ENCODE data around the gene SUGCT.

Gene SUGCT

DNA sequence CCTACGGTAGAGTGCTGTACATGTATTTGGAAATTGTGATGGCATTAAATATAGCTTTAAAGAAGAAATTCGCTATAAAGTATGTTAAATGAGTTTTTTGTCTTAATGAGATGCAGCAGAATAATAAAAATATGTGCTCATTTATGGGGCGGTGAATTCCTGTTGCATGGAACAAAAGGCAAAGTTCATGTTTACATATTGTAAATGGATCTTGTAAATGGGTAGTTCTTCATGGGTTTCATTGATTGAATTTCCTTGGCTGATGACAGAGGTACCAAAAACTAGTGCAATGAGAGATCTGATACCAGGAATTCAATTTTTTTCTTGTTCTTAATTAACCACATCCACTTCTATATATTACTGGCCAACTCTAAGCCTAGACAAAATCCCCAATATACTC is 284.2 kb downstream of the SUGCT start:
- DNase-seq = no peak

DNA sequence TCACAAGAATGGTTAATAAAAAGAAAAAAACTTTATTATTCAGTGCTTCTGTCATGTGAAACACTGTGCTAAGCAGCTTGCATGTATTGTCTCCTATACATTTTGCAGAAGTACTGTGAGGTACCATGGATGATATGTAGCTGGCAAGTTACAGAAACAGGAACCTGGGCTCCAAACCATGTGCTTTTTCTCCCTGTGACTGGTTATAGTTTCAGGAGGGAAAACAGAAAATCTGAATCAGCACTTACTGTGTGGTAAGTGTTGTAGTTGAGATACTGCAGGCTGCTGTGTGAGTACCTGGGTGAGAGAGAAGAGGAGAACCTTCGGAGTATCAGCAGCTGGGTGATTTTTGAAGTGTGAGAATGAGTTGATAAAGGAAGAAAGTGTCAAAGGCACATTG is 285.0 kb downstream of the SUGCT start:
- no peak for DNase-seq

DNA sequence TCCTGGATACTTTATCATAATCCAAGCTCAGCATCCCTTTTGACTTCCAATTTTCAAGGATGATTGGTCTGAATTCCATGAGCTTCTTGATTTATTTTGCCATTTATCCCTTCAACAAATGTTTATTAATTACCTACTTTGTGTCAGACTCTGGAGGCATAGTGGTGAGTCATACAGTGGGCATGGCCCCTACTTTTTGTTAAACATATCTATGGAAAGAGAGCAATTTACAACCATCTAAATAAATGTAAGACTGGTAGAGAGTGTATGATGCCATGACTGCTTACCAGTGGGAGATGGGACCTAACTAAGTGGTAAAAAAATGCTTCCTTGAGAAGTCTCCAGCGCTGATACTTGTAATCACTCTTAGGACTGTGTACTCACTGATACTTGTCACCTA is 286.6 kb downstream of the SUGCT start:
- DNase-seq = no peak

DNA sequence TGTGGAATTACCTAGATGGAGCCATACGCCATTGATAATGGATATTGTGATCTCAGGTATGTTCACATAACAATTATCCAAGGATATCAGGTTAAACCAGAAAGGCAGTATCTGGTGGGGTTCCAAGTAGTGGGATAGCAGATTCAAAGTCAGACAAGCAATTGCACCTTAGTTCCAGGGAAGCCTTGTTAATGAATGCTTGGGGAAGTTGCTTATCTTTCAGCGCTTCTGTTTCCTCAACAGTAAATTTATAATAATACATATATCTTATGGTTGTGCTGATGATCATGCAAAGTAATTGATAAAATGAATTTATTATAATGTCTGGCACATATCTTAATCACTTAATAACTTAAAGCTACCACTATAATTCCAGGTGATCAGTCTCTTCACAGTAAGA is 290.9 kb downstream of the SUGCT start:
- no peak for DNase-seq

DNA sequence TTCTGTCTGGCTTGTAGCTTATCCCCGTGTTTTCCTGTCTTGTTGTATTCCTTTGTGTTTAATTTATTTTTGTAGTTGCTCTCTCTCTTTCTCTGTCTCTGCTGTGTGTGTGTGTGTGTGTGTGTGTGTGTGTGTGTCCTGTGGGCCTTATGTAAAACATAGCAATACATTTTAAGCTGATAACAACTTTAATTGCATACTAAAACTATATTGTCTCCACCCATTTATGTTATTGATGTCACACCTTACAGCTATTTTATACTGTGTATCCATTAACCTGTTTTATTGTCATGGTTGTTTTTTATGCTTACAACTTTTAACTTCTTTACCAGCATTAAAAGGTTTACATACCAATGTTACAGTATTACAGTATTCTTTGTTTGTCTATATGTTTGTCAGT is 293.6 kb downstream of the SUGCT start:
- no peak for DNase-seq

DNA sequence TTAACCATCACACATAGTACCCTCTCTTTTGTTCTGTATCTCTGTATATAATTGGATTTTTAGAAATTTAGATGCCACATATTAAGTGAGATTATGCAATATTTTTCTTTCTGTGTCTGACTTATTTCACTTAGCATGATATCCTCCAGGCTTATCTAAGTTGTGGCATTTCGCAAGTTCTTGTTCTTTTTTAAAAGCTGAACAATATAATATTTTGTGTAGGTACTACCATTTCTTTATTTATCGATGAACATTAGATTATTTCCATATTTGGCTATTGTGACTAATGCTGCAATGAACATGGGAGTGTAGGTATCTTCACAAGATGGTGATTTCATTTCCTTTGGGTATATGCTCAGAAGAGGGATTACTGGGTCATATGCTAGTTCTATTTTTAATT is 295.0 kb downstream of the SUGCT start:
- no peak for DNase-seq

DNA sequence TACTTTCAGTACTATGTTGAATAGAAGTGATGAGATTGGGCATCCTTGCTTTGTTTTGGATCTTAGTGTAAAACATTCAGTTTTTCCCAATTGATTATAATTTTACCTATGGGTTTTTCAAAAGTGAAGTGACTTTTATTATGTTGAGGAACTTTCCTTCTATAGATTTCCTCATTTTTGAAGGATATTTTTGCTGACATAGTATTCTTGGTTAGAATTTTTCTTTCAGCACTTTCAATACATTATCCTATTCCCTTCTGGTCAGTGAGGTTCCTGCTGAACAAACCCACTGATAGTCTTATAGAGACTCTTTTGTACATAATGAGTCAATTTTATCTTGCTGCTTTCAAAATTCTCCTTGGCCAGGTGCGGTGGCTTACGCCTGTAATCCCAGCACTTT is 297.2 kb downstream of the SUGCT start:
- no peak for DNase-seq

DNA sequence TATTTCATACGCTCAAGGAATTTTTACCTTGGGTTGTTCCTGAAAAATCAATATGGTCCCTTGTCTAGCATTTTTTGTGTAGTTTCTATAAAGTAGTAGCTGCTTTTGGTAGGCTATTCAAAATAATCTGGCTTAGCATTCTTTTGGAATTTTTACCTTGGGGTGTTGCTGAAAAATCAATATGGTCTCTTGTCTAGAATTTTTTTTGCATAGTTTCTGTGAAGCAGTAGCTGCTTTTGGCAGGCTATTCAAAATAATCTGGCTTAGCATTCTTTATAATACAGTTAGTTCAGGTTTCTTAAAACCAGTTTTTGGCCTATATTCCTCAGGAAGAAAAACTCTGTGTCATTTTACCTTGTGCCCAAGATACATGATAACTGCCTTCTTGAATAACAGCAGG is 301.9 kb downstream of the SUGCT start:
- DNase-seq = no peak

DNA sequence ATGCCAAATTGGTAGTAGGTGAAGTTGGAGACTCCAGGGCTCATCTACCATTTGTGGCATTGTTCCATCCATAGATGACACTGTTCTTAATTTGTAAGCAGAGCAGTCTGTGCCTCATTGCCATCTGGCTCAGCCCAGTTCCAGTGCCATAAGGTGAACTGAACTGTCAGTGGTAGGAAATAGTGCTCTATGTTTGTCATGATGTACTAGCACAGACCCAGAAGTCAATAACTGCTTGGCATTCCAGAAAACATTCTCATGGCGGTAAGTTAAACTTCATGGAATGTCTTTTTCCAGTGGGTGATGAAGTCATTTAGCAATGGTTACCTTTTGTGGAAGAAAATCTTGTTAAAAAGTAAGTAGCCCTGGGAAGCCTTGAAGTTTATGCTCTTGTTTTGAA is 302.7 kb downstream of the SUGCT start:
- no peak for DNase-seq

DNA sequence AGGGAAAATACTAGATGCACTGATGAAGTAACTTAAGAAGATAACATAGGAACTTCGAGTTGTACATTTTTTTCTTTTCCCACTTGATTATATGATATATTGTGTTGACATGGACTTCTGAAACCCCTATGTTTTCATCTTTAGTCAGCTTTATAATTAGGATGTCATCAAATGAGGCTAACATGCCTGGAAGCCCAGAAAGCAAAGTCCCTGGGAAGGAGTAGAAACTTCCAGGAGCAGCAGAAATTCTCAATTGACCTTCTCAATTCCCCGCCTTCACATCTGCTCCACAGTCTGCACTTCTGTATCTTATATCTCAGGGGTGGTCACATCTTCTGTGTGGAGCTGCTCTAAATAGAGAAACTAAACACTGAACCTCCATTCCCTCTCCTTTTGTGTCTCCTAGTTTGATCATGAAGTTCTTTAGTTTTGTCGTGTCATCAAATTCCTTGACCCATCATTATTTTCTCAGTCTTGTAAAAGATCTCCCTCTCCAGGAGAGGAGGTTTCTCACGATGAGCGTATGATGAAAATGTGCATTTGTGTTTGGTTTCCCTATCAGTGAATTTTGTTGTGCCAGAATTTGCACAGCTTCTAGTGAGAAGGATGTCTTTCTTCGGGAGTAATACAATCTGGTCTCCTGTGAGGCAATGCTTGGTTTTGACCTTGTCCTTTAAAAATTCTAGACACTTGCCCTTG is 303.3 kb downstream of the SUGCT start:
- no peak for DNase-seq

DNA sequence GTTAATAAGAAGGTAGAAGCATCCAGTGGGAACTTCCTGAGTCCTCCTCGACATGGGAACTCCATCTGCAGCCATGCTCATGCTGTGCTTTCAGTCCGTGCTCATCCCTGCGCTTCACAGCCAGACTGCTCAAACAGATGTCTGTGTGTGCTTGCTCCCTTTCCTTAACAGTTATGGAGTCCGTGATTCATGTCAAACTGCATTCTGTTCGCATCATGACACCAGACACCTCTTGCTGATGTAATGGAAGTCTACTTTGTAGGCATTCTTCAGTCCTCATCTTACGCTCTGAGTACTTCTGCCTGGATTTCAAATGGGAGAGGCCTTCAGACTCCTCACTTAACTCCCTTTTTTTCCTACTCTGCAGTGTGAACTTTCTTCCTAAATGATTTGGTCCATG is 304.9 kb downstream of the SUGCT start:
- no peak for DNase-seq

DNA sequence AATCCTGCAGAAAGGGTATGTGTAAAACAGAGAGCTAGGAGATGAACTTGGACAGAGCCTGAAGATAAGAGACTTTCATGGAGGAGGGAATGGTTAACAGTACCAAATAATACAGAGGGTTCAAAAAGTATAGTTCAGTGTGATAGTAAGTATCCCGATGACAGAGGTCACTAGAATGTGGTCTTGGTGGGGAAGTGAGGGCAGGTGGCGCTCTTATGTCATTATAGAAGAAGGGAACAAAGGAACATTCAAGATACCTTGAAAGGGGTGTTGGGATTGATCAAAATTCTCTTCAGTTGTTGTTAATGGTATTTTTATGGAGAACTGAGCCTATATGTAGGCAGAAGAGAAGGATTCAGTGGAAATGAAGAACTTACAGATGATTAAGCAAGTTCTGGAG is 312.5 kb downstream of the SUGCT start:
- no peak for DNase-seq

DNA sequence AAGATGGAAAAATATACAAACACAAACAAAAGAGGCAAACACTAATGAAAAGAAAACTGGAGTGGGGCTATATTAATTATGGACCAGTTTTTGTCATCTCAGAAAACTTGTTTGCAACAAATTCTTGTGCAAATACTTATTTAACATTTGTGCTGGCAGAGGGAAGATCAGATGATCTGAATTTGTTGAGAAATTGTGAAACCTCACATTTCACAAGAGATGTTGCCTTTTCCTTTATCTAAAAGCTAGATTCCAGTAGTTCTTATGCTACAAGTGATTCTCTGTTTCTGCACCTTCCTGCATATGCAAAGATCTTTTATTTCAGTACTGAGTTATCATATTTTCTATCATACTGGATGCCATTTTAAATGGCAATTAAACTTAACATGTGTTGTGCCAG is 320.7 kb downstream of the SUGCT start:
- no peak for DNase-seq

DNA sequence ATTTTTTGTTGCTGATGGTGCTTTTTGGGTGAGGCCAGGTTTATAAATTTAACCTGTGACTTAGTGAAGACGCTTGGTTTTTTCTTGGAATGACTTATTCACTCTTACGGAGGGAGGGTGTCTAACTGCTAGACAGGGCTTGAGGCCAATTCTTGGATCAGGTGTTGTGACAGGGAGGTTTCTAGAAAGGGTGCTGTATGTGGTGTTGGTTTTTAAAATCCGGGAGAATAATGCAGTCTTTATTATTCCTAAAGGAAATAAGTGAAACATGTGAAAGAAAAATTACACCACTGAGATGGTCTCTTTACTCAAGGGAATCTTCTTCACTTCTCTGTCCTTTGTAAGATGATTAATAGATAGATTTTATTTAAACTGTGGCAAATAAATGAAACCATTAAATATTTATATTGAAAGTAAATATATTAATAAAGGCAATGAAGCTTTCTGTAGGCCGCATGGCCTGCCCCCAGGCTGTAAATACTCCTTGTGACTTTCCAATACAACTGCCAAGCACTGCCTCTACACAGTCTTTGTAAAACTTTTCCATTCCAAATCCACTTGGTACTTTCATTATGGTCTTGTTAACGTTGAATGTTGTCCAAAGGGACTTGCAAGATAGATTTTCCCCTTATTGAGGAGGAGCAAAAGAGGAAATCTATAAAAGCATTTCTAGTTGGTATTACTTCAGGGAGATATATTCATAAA is 323.1 kb downstream of the SUGCT start:
- no peak for DNase-seq

DNA sequence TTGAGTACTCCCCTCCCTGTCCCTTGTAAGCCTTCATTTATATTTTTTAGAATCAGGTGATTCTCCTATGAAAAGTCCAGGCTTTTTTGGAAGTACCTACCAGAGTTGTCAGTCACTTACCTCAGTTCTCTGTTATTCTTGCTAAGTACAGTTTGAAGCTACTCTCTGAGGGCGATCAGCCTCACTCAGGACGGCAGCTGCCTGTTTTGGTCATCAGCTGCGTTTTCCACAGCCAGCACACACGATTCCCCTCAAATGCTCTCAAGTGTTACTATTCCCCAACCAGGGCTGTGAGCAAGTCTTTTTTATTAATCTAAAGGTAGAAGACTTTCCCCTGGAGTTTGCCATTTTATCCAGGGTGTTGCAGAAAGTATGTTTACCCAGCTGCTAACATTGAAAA is 328.6 kb downstream of the SUGCT start:
- DNase-seq = no peak

DNA sequence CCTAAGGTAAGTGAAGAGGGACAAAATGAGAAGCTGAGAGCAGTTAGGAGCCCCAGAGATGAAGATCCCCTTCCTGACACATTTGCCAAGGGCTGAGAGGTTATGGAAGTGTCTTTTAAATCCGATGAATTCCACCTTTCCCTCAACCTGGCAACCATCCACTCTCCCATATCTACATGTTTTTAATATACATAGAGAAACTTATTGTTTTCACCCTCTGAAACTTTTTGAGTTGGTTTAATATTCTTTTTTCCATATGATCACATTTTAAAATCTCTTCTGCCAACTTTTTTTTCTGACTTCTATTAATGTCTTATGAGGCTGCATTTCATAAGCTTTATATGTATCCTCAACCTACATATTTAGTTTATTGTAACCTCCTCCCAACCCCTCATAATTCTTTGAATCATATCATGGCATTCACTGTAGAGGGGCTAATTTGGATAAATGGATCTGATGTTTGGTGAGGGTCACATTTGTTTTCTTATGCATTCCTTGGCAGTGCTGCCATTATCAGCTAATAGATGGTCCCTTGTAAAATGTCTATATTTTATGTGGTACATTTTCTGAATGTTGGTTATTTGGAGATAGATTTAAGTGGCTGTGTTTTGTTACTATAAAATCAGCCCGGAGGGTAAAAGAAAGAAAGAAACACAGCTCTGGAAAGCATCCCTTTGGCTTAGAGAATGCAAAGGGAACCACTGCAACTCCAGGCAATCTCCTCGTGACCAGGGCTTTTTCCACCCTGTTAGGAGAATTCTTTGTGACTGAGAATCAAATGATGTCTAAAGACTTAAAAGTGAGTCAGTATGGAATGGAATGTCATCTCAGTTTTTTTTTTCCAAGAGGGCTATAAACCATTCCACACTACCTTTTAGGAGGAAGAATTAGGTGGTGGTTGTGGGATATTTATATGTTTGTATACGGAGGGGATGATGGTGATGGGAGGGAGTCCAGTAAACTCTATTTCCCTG is 334.4 kb downstream of the SUGCT start:
- DNase-seq = no peak

DNA sequence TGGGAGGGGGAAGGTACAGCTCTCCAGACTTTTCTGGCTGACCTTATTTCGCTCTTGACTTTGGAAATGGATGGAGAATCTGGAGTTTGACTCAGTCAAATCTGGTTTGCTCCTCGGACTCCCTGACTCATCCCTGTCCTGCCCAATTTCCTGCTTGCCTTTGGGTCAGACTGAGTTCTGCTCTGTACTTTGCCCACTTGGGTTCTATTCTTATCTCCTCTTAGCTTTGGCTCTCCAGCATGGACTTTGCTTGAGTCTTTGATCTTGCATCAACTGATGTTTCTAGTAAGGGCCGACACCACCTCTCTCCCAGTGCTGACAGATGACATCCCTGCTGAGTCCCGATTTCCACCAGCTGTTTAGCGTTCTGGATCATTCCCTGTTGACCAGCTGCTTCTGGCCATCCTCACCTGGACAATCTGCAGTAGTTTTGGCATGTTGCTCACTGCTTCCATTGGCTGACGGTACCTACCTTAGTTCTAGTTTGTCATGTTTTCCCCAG is 335.3 kb downstream of the SUGCT start:
- DNase-seq = no peak

DNA sequence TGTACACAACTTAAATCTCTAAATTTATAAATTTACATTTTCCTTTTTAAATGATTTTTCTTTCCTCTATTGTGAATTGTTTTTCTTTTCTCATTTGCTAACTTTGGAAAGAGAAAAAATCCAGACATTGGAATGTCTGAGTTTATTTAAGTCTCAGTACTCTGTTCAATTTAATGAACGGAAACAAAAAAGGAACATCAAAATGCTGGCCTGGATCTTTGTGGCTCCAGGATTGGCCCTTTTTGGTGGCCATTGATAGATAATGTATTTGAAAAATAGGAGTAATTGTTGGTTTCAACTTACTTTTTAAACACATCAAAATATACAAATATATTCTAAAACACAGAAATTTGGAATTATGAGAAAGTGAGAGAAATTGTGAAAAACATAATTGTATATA is 336.0 kb downstream of the SUGCT start:
- no peak for DNase-seq

DNA sequence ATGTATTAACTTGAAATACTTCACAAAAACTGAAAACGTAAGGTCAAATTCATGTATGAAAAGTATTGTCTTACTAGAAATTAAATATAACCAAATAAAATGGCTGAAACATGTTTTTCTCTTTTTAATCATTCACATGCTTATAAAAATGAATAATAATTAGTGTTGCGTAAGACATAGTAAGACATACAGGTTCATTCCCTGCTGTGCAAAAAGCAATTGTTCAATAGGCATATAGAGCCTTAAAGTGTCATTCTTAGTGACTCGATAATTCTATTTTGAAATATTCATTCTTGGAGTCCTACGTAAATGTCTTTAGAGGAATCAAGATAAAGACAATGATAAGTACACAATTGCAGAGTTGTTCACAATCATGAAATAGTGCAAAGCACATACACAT is 337.1 kb downstream of the SUGCT start:
- DNase-seq = no peak

DNA sequence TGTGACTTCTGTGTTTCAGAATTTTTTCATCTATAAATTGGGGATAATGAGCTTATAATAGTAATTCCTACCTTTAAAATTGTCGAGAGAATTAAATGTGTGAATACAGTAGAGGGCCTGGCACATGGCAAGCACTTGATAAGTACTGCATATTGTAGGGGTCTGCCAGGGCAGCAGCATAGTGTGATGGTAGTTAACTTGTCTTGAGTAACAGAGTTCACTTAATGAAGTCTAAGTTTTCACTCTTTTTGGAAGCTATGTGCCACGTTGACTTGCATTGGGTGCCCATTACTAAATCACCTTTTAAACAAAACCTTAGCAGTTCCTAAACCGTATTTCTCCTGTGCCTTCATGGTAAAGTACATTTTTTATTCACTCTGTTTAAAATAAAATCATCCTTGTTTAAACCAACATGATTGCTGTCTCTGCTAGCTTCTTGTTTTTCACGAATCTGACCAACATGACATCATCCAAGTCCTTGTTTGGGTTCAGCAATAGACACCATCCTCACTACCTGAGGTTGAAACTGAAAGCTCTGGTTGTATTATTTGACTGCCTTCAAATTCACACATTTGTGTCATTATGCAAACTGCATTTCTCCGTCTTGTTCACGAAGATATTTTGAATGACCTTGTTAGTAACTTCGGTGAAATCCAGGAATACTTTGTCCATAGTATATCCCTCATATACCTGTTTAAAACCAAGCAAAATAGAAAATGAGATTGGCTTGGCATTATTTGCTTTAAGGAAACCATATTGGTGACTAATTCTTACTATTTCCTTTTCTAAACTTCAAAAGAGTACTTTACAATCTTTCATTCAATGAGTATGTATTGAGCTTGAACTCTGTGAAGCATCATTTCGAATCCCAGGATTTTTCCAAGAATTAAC is 340.2 kb downstream of the SUGCT start:
- DNase-seq = no peak

DNA sequence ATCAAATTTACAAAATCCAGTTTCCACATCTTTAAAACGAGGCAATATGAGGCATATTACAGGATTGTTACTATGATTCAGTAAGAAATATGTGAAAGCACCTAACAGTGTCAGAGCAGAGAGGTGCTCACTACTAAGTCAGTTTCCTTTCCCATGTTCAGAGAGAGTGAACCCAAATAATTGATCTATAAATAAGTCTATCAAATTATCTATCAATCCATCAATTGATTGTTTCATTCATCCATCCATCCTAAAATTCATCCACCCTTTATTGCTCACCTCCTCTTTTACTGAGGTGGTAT is 340.8 kb downstream of the SUGCT start:
- no peak for DNase-seq

DNA sequence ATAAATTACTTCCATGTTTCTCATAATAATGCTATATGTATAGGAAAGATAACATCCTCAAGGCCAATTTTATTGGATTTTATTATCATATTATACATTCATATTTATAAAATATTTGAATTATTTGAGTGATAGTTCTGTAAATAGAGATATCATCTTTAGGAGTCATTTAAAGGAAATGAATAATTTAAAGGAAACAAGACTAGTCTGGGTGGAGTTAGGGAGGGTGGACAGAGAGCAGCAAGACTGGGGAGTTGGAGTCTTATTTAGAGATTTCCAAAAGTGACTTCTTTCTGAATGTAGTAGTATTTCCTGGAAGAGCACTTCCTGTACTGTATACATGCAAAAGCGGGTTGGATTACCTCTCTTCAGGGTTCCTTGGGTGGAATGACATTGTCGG is 342.3 kb downstream of the SUGCT start:
- no peak for DNase-seq

DNA sequence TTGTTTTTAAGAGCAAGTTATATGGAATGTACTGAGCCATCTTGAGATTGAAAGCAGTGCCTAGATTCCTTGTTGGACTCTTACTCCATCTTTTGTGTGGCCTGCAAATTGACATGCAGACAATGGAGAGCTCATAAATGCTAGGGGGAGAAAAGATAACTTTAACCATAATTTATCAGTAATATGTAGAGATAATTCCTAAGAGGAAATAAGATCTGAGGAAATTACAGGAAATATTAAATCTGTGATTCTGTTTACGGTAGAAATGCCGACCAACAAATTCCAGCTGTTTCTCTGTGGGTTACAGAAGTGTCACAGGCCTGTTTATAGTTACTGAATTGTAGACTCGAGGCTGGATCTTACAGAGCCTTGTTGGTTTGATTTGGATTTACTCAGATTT is 348.0 kb downstream of the SUGCT start:
- no peak for DNase-seq
